Measurements from ENCODE around the gene CDC25B. TPM values are rescaled to one million over a fixed set of nuclear protein-coding genes. Genes with fewer than 3 reads are reported as not detected.

CDC25B gene
- total and polyA plus RNA-seq, 2 of the 13 experiments (the other 11 are each of a cell fraction or from before 2014, with no cell fraction given) = 14.5 to 19.4 TPM

- TF ChIP-seq HNF1A (IDR thresholded peaks at IDR 0.05; ENCODE audit: low read depth) (no peak), HNF1A (CRISPR knock-in tag; IDR thresholded peaks at IDR 0.05; ENCODE audit: borderline replicate concordance) (0 out of 2 replicates have a peak, but pooled peaks have one; percentile 44), TERF1 (CRISPR knock-in tag; IDR thresholded peaks at IDR 0.05) (no peak), ZNF275 (CRISPR knock-in tag; IDR thresholded peaks at IDR 0.05; ENCODE audit: borderline replicate concordance) (no peak; the same call in 1 of the 2 replicates), ZFP36L1 (CRISPR knock-in tag; IDR thresholded peaks at IDR 0.05) (0 out of 2 replicates have a peak, but pooled peaks have one; percentile 66), PAXIP1 (CRISPR knock-in tag; conservative IDR thresholded peaks at IDR 0.05) (no peak), ZNF749 (CRISPR knock-in tag; IDR thresholded peaks at IDR 0.05; ENCODE audit: borderline replicate concordance) (peak; percentile 43; the same call in 1 of the 2 replicates), ARID2 (CRISPR knock-in tag; IDR thresholded peaks at IDR 0.05; ENCODE audit: borderline replicate concordance) (peak; percentile 28; the same call in 1 of the 2 replicates), ZNF18 (CRISPR knock-in tag; IDR thresholded peaks at IDR 0.05; ENCODE audit: insufficient replicate concordance) (no peak), ZNF709 (CRISPR knock-in tag; IDR thresholded peaks at IDR 0.05) (peak; percentile 100), HHEX (CRISPR knock-in tag; IDR thresholded peaks at IDR 0.05) (peak; percentile 58; the same call in 1 of the 2 replicates), ZFP91 (CRISPR knock-in tag; IDR thresholded peaks at IDR 0.05; ENCODE audit: borderline replicate concordance) (peak; percentile 87)
Measured at GRCh38 chr20:3818155-3819151, 22.3 kb downstream of the CDC25B start (continued).

Data from HepG2 (cell line).